Karpas-422 (cell line): ENCODE results near the gene ZSCAN5A. TPM values are rescaled to one million over a fixed set of nuclear protein-coding genes. Genes with fewer than 3 reads are reported as not detected.
"Not testable (repeated sequence)": the region's sequence is repeated elsewhere in the genome, so short reads cannot be mapped to it uniquely, and the experiment has no call there.

ENCODE experiments used
- DNase-seq: peaks from one replicate; pipeline ENCODE4 v3.0.0-alpha.2; 2015
- H2AFZ ChIP-seq: fragments of 200-600 bp; sonication (generic); 2 replicates; pipeline ENCODE4 v1.6.1; 2014; ENCODE audit warnings: antibody characterized with exemption, low read length, mixed read lengths
- H3K27ac ChIP-seq: fragments of 200-600 bp; sonication (generic); 2 replicates; pipeline ENCODE4 v1.5.1; 2014; ENCODE audit warnings: mild to moderate bottlenecking, low read length, moderate library complexity
- H3K27me3 ChIP-seq: fragments of 200-600 bp; sonication (generic); 2 replicates; pipeline ENCODE4 v1.6.1; 2014; ENCODE audit warnings: low read length, mixed read lengths
- H3K36me3 ChIP-seq: fragments of 200-600 bp; sonication (generic); 2 replicates; pipeline ENCODE4 v1.6.1; 2014; ENCODE audit warnings: low read length, mixed read lengths; ENCODE audit not compliant: insufficient read depth
- H3K4me1 ChIP-seq: fragments of 200-600 bp; sonication (generic); 2 replicates; pipeline ENCODE4 v1.6.1; 2014; ENCODE audit warnings: mild to moderate bottlenecking, low read length, mixed read lengths
- H3K4me2 ChIP-seq: fragments of 200-600 bp; sonication (generic); 2 replicates; pipeline ENCODE4 v1.6.1; 2014; ENCODE audit warnings: low read length, low read depth, mild to moderate bottlenecking; ENCODE audit not compliant: poor library complexity, severe bottlenecking
- H3K4me3 ChIP-seq: fragments of 200-600 bp; sonication (generic); 2 replicates; pipeline ENCODE4 v1.5.1; 2014; ENCODE audit warnings: mild to moderate bottlenecking, antibody characterized with exemption, low read length, mixed read lengths
- H3K79me2 ChIP-seq: fragments of 200-600 bp; sonication (generic); 2 replicates; pipeline ENCODE4 v1.6.1; 2014; ENCODE audit warnings: mild to moderate bottlenecking, low read length, mixed read lengths
- H3K9ac ChIP-seq: fragments of 200-600 bp; sonication (generic); 2 replicates; pipeline ENCODE4 v1.6.0; 2014; ENCODE audit warnings: low read length
- H3K9me2 ChIP-seq: fragments of 200-600 bp; sonication (generic), shearing (Covaris generic); replicated peaks from 2 replicates; pipeline ENCODE4 v1.6.0; 2014; ENCODE audit warnings: mild to moderate bottlenecking, low read length, moderate library complexity; ENCODE audit not compliant: insufficient read depth
- H3K9me3 ChIP-seq: fragments of 300-700, 200-600 bp; sonication (generic); 2 replicates; pipeline ENCODE4 v1.6.1; 2014; ENCODE audit warnings: low read length, mixed read lengths
- H4K20me1 ChIP-seq: fragments of 200-600 bp; sonication (generic); 2 replicates; pipeline ENCODE4 v1.6.1; 2014; ENCODE audit warnings: mild to moderate bottlenecking, antibody characterized with exemption, low read length, low read depth; ENCODE audit not compliant: insufficient read depth
- total RNA-seq: library from RNA; depleted of rRNA; stranded (reverse); fragments of >200 nt; shearing (Covaris generic); gene quantifications from 2 replicates; pipeline ENCODE4 v1.2.3, GENCODE V29; 2014; ENCODE audit warnings: low replicate concordance

The ZSCAN5A gene
- total RNA-seq, 1 experiment from 2014 or later: 14.4 TPM

DNA sequence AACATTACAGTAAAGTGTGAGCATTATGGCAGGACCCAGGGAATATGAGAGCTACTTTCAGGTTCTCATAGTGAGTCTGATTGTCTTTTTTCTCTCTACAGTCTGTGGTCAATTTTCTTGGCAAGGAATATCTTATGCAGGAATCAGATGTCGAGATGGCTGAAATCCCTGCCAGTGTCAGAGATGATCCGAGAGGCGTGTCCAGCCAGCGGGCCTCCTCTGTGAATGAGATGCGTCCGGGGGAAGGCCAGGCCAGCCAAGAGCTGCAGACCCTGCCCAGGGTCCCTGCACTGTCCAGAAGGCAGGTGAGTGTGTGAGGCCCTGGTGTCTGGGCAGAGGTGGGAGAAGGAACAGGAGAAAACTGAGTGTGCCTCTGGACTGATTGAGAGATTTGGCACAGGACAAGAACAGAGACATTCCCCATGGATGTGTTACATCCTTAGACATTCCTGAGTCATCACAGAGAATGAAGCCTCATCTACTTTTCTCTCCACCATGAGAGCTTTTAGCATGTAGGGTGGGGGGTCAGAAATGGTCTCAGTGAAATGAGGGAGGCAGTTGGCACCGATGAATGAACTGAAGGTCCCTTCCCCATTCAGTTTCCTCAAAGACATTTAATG lies 69.4 kb downstream of the ZSCAN5A start:
- Histone ChIP-seq H3K4me3 (no peak overlapping the region), H2AFZ (no peak overlapping the region), H3K9me3 (no peaks in the 10 kb centered on the region), H3K79me2 (no peaks in the 10 kb centered on the region), H3K27ac (no peak overlapping the region), H3K27me3 (no peaks in the 10 kb centered on the region), H3K4me2 (no peak overlapping the region), H3K36me3 (no peaks in the 10 kb centered on the region), H3K4me1 (no peaks in the 10 kb centered on the region), H4K20me1 (no peaks in the 10 kb centered on the region), H3K9ac (no peak overlapping the region), H3K9me2 (no peaks in the 10 kb centered on the region)
- no peak for DNase-seq

GRCh38 chr19:56223481-56223880 lies 91.2 kb downstream of the ZSCAN5A start:
- Histone ChIP-seq H3K4me3 (no peak overlapping the region), H3K27me3 (no peaks in the 10 kb centered on the region), H3K4me1 (no peaks in the 10 kb centered on the region), H3K79me2 (no peaks in the 10 kb centered on the region), H4K20me1 (peaks cover 4% of the 10 kb centered on the region), H3K27ac (no peak overlapping the region), H3K9me2 (no peaks in the 10 kb centered on the region), H3K4me2 (no peak overlapping the region), H3K9me3 (no peaks in the 10 kb centered on the region), H3K9ac (no peak overlapping the region), H2AFZ (no peak overlapping the region), H3K36me3 (no peaks in the 10 kb centered on the region)
- DNase-seq: no peak

GRCh38 chr19:56222901-56223300 lies 91.7 kb downstream of the ZSCAN5A start:
- H3K36me3 ChIP-seq: no peaks in the 10 kb centered on the region
- H3K79me2 ChIP-seq: no peaks in the 10 kb centered on the region
- H3K4me1 ChIP-seq: no peaks in the 10 kb centered on the region
- H3K9me2 ChIP-seq: no peaks in the 10 kb centered on the region
- no peak overlapping the region for H3K4me3 ChIP-seq
- H4K20me1 ChIP-seq: peaks cover 4% of the 10 kb centered on the region
- H3K27ac ChIP-seq: no peak overlapping the region
- H3K9me3 ChIP-seq: no peaks in the 10 kb centered on the region
- H2AFZ ChIP-seq: no peak overlapping the region
- no peaks in the 10 kb centered on the region for H3K27me3 ChIP-seq
- no peak overlapping the region for H3K4me2 ChIP-seq
- H3K9ac ChIP-seq: no peak overlapping the region
- DNase-seq: no peak

DNA sequence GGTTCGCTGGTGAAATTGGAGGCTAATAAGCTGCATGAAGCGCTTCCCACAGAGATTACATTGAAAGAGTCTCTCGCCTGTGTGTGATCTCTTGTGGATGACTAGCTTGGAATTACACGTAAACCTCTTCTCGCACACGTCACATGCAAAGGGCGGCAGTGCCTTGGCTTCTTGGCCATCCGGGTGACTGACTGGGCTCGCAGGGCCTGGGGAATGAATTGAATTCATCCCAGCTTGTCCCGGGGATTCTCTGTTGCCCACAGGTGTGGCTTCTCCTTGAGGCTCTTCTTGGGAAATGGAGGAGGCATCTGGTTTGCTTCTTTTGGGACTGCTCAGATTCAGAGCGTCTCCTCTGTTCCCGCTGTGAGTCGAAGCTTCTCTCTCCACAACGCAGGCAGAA lies 92.8 kb downstream of the ZSCAN5A start:
- H3K4me2 ChIP-seq: no peak overlapping the region
- no peaks in the 10 kb centered on the region for H3K9me2 ChIP-seq
- no peaks in the 10 kb centered on the region for H3K79me2 ChIP-seq
- no peaks in the 10 kb centered on the region for H3K27me3 ChIP-seq
- peaks cover 4% of the 10 kb centered on the region; the same call in 1 of the 2 replicates for H4K20me1 ChIP-seq
- H3K4me1 ChIP-seq: no peaks in the 10 kb centered on the region
- no peaks in the 10 kb centered on the region for H3K36me3 ChIP-seq
- DNase-seq: no peak
- no peaks in the 10 kb centered on the region for H3K9me3 ChIP-seq
- no peak overlapping the region for H3K9ac ChIP-seq
- no peak overlapping the region for H3K27ac ChIP-seq
- H2AFZ ChIP-seq: no peak overlapping the region
- H3K4me3 ChIP-seq: no peak overlapping the region

DNA sequence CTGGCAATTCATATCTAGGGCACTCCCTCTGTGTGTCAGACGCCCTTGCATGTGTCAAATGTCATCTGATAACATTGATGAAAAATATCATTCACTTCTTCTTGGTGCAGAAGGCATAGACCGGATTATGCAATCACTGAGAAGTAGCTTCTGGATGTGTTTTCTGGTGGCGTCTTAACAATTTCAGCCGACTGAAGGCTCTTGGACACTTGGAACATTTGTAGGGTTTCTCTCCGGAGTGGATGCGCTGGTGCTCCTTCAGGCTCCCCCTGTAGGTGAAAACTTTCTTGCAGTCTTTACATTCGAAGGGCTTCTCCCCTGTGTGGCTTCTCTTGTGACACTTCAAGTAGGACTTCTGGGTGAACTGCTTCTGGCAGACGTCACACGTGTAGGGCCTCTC lies 93.2 kb downstream of the ZSCAN5A start:
- not testable (repeated sequence) for H3K9ac ChIP-seq, H3K9me2 ChIP-seq, H3K27me3 ChIP-seq, H3K9me3 ChIP-seq, H2AFZ ChIP-seq, H3K4me3 ChIP-seq, H4K20me1 ChIP-seq, H3K4me2 ChIP-seq, H3K79me2 ChIP-seq, DNase-seq, H3K4me1 ChIP-seq, H3K36me3 ChIP-seq, H3K27ac ChIP-seq

DNA sequence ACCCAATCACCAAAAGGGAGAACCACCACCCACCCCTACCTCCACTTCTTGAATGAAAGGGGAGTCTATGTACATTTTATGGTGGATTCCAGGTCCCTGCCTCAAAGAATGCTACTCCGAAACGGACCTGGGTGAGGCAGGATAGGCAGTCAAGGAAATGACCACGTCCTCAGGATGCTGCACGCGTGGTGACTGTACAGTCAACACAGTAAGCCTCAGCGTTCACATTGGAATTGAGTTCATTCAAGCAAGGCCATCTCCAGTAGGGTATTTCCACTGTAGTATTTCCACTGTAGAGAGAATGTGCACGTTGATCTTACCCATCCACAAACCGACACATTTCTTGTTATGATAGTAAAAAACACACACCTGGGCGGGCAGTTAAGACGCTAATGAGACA lies 95.7 kb downstream of the ZSCAN5A start:
- H3K4me3 ChIP-seq: no peak overlapping the region
- no peak for DNase-seq

DNA sequence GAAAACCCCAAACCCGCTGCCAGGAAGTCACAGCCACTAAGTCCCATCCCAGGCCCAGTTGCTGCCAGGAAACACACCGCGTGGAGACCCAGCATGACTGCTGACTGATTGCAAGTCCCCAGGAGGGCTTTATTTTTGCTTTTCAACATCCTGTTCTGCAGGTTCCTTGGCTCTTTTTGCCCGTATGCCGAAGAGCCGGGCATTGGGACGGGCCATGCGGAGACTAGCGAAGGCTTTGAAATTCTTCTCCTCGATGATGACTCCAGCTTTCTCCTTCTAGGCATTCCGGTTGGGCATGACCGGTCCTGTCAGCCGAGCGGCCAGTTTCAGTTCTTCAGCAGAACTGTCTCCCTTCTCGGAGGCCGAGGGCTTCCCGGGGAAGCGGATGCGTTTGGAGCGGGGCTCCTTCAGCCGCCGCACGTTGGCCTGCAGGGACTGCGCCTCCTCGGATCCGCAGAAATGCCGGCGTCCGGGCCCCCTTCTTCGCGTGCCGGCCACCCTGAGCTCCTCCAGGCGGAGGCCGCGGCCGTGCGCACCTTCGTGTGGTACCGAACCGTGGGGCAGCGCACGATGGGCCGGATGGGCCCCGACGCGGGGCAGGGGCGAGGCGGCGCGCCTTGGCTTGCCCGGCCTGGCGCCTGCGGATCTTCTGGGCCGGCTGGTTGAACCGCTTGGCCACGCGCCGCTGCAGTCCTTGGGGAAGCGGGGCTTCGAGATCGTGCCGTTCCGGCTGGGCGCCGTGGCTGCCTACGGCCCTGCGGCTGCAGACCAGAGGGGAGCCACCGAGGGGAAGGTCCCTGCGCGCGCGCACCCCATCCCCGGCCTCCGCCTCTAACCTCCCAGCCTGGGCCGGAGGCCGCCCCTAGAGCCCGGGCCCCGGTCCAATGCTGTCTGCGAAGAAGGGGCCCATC lies 97.3 kb downstream of the ZSCAN5A start:
- no peaks in the 10 kb centered on the region for H3K27me3 ChIP-seq
- no peak overlapping the region for H3K27ac ChIP-seq
- no peaks in the 10 kb centered on the region for H3K9me3 ChIP-seq
- no peak overlapping the region for H3K4me3 ChIP-seq
- no peak overlapping the region for H3K9ac ChIP-seq
- H3K36me3 ChIP-seq: no peaks in the 10 kb centered on the region
- no peak overlapping the region for H2AFZ ChIP-seq
- H4K20me1 ChIP-seq: no peaks in the 10 kb centered on the region
- no peak overlapping the region for H3K4me2 ChIP-seq
- H3K9me2 ChIP-seq: no peaks in the 10 kb centered on the region
- H3K79me2 ChIP-seq: no peaks in the 10 kb centered on the region
- H3K4me1 ChIP-seq: no peaks in the 10 kb centered on the region
- DNase-seq: no peak

More for the DNA sequence above, 95.7 kb downstream of the ZSCAN5A start:
- Histone ChIP-seq H3K4me2 (no peak overlapping the region), H3K36me3 (no peaks in the 10 kb centered on the region), H3K79me2 (no peaks in the 10 kb centered on the region), H3K9me3 (no peaks in the 10 kb centered on the region), H3K9ac (no peak overlapping the region), H2AFZ (no peak overlapping the region), H3K27ac (no peak overlapping the region), H3K27me3 (no peaks in the 10 kb centered on the region), H3K4me1 (no peaks in the 10 kb centered on the region), H3K9me2 (no peaks in the 10 kb centered on the region), H4K20me1 (no peaks in the 10 kb centered on the region)

- no peak overlapping the region for H2AFZ ChIP-seq
- no peaks in the 10 kb centered on the region for H4K20me1 ChIP-seq
- H3K27me3 ChIP-seq: no peaks in the 10 kb centered on the region
- H3K4me1 ChIP-seq: no peaks in the 10 kb centered on the region; the same call in 1 of the 2 replicates
- no peaks in the 10 kb centered on the region for H3K79me2 ChIP-seq
- no peak overlapping the region for H3K4me3 ChIP-seq
- H3K36me3 ChIP-seq: no peaks in the 10 kb centered on the region
- H3K27ac ChIP-seq: no peak overlapping the region
- no peaks in the 10 kb centered on the region for H3K9me2 ChIP-seq
- H3K4me2 ChIP-seq: no peak overlapping the region
- H3K9me3 ChIP-seq: no peaks in the 10 kb centered on the region
- no peak overlapping the region for H3K9ac ChIP-seq
- no peak for DNase-seq
These were observed 102.9 kb downstream of the ZSCAN5A start for GRCh38 chr19:56211718-56212117.
